Vagina (tissue), 2 donors: ENCODE results near the gene CDC42EP2. TPM values are rescaled to one million over a fixed set of nuclear protein-coding genes. Genes with fewer than 3 reads are reported as not detected.

ENCODE experiments used
- DNase-seq, 2 donors: peaks; one replicate each; pipeline ENCODE4 v3.0.0-alpha.2; 2017; ENCODE audit errors: extremely low spot score in 2 of 2
- H3K27ac ChIP-seq: fragments of 200-600 bp; sonication (generic); one replicate; pipeline ENCODE4 v1.5.1; 2019
- H3K27me3 ChIP-seq: fragments of 200-600 bp; sonication (generic); one replicate; pipeline ENCODE4 v1.5.1; 2019
- H3K36me3 ChIP-seq, 2 donors: fragments of 200-600 bp; sonication (generic); one replicate each; pipeline ENCODE4 v1.5.1; 2017 to 2019
- H3K4me1 ChIP-seq: fragments of 200-600 bp; sonication (generic); one replicate; pipeline ENCODE4 v1.5.1; 2019
- H3K4me3 ChIP-seq, 2 donors: fragments of 200-600 bp; sonication (generic); 1 replicate in 1 of 2; 2 replicates in 1 of 2; pipeline ENCODE4 v1.5.1; 2016 to 2019
- H3K9me3 ChIP-seq: fragments of 200-600 bp; sonication (generic); one replicate; pipeline ENCODE4 v1.5.1; 2019
- CTCF ChIP-seq, 3 experiments: fragments of 450-650 bp in 2 of 3; fragments of 200-600 bp in 1 of 3; sonication (generic) in 1 of 3; IDR thresholded peaks; one replicate each; pipeline ENCODE4 v1.5.1; 2017 to 2019; ENCODE audit warnings: antibody characterized with exemption in 3 of 3, mild to moderate bottlenecking in 2 of 3, moderate library complexity in 2 of 3
- POLR2A ChIP-seq, 2 donors: fragments of 450-650 bp; IDR thresholded peaks; one replicate each; pipeline ENCODE4 v1.6.1; 2017; ENCODE audit warnings: antibody characterized with exemption in 2 of 2, mild to moderate bottlenecking in 2 of 2, moderate library complexity in 2 of 2
- POLR2AphosphoS5 ChIP-seq, 2 donors: sonication (generic); formaldehyde crosslinking; IDR thresholded peaks; one replicate each; pipeline ENCODE4 v1.9.0; 2017; ENCODE audit warnings: antibody characterized with exemption in 2 of 2, mild to moderate bottlenecking in 2 of 2, low read depth in 1 of 2; ENCODE audit not compliant: insufficient read depth in 1 of 2
- intact Hi-C: fragments of 100-400 bp; cut with DNase I; formaldehyde crosslinking; loops from one replicate; pipeline ENCODE4 v1.15.1; 2023
- total RNA-seq: library from RNA; depleted of rRNA; stranded (reverse); fragments of >200 nt; gene quantifications from one replicate; pipeline ENCODE4 v1.2.3, GENCODE V29; 2016

CDC42EP2 gene
- total RNA-seq, 1 donor from 2014 or later, result 27.7 TPM

GRCh38 chr11:65307298-65308229 lies 7.1 kb upstream of the CDC42EP2 start:
- H3K4me3 ChIP-seq, result no peak overlapping the region
- H3K27me3 ChIP-seq, result no peaks in the 10 kb centered on the region
- peaks cover 29% of the 10 kb centered on the region for H3K4me1 ChIP-seq
- H3K36me3 ChIP-seq, result no peaks in the 10 kb centered on the region
- TF ChIP-seq CTCF (IDR thresholded peaks at IDR 0.05) (no peak), POLR2AphosphoS5 (IDR thresholded peaks at IDR 0.05; ENCODE audit: insufficient read depth in 1 of 2, low read depth in 1 of 2) (no peak), POLR2A (IDR thresholded peaks at IDR 0.05) (no peak)
- no peak overlapping the region for H3K27ac ChIP-seq
- DNase-seq, result no peak
- intact Hi-C loops, result no loop called here
- H3K9me3 ChIP-seq, result no peaks in the 10 kb centered on the region

- H3K27me3 ChIP-seq, result no peaks in the 10 kb centered on the region
- no peaks in the 10 kb centered on the region for H3K36me3 ChIP-seq
- H3K9me3 ChIP-seq, result no peaks in the 10 kb centered on the region
- intact Hi-C loops, result no loop called here
- no peak overlapping the region for H3K4me3 ChIP-seq
- TF ChIP-seq CTCF (IDR thresholded peaks at IDR 0.05), result no peak
- no peak for TF ChIP-seq POLR2A (IDR thresholded peaks at IDR 0.05)
- TF ChIP-seq POLR2AphosphoS5 (IDR thresholded peaks at IDR 0.05; ENCODE audit: insufficient read depth in 1 of 2, low read depth in 1 of 2), result no peak
- DNase-seq, result no peak
- H3K27ac ChIP-seq, result peak overlapping the region; percentile 2
- peaks cover 31% of the 10 kb centered on the region for H3K4me1 ChIP-seq
Observed at GRCh38 chr11:65308281-65308891, 6.3 kb upstream of the CDC42EP2 start.

- intact Hi-C loops, result no loop called here
- TF ChIP-seq POLR2AphosphoS5 (IDR thresholded peaks at IDR 0.05; ENCODE audit: insufficient read depth in 1 of 2, low read depth in 1 of 2) (no peak), CTCF (IDR thresholded peaks at IDR 0.05) (no peak)
- Histone ChIP-seq H3K27ac (no peak overlapping the region), H3K36me3 (no peaks in the 10 kb centered on the region), H3K4me1 (peaks cover 38% of the 10 kb centered on the region), H3K4me3 (no peak overlapping the region), H3K9me3 (no peaks in the 10 kb centered on the region), H3K27me3 (no peaks in the 10 kb centered on the region)
- DNase-seq, result no peak
Observed at GRCh38 chr11:65309006-65309405, 5.7 kb upstream of the CDC42EP2 start.

DNA sequence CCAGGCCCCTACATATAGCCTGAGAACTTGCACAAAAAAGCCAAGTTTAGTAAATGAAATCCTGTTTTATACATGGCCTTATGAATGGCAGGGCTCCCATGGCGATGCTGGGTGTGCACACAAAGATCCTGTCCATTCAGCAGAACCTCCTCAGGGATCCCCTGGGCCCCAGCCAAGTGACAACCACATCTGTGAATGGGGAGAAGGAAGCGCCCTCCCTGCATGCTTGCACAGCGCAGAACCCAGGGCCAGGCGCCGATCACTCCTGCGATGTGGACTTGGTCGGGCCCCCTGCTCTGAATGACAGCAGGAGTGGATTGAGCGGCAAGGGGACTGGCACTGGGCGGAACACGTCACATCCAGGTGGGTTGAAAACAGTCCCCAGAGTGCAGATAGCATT lies 4.5 kb upstream of the CDC42EP2 start:
- Histone ChIP-seq H3K27me3 (no peaks in the 10 kb centered on the region), H3K4me1 (peaks cover 45% of the 10 kb centered on the region), H3K27ac (no peak overlapping the region), H3K36me3 (no peaks in the 10 kb centered on the region), H3K9me3 (no peaks in the 10 kb centered on the region), H3K4me3 (no peak overlapping the region)
- intact Hi-C loops, result no loop called here
- TF ChIP-seq POLR2A (IDR thresholded peaks at IDR 0.05) (no peak), CTCF (IDR thresholded peaks at IDR 0.05) (no peak), POLR2AphosphoS5 (IDR thresholded peaks at IDR 0.05; ENCODE audit: insufficient read depth in 1 of 2, low read depth in 1 of 2) (no peak)
- DNase-seq, result no peak

DNA sequence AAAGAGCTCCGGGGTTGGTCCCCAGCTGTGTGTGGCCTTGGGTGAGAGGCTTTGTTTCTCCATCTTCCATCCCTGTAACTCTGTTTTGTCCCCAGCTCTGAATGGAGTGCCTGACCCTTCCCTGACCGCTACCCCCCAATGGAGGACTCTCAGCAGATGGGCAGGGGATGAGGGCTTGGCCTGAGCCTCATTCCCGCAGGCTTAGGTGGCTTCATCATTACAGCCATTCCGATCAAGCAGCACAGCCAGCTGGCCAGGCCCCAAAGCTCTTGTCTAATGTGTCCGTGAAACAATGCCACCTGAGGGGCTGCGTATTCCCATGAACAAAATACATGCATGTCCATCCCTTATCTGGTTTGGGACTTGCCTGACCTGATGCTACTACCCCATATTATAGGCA lies 3.9 kb upstream of the CDC42EP2 start:
- H3K4me1 ChIP-seq, result peaks cover 49% of the 10 kb centered on the region
- H3K27ac ChIP-seq, result no peak overlapping the region

More for the DNA sequence above, 3.9 kb upstream of the CDC42EP2 start:
- DNase-seq, result no peak
- no peaks in the 10 kb centered on the region for H3K36me3 ChIP-seq
- intact Hi-C loops, result no loop called here
- H3K9me3 ChIP-seq, result no peaks in the 10 kb centered on the region
- TF ChIP-seq CTCF (IDR thresholded peaks at IDR 0.05) (no peak), POLR2AphosphoS5 (IDR thresholded peaks at IDR 0.05; ENCODE audit: insufficient read depth in 1 of 2, low read depth in 1 of 2) (no peak), POLR2A (IDR thresholded peaks at IDR 0.05) (no peak)
- no peaks in the 10 kb centered on the region for H3K27me3 ChIP-seq
- no peak overlapping the region for H3K4me3 ChIP-seq
